ENCODE results near the gene DOK6. TPM values are rescaled to one million over a fixed set of nuclear protein-coding genes. Genes with fewer than 3 reads are reported as not detected.

DOK6 gene
- total RNA-seq, 1 donor from 2014 or later: 7.0 TPM

- Mint-ChIP-seq H3K27me3 (no peaks in the 10 kb centered on the region), H3K4me1 (ENCODE audit: low read depth) (peaks cover 1% of the 10 kb centered on the region), H3K36me3 (ENCODE audit: insufficient read depth) (no peaks in the 10 kb centered on the region), H3K27ac (peak overlapping the region; percentile 1), H3K9me3 (ENCODE audit: low read depth) (no peaks in the 10 kb centered on the region), H3K4me3 (ENCODE audit: low read depth) (no peak overlapping the region)
- TF ChIP-seq CTCF (IDR thresholded peaks at IDR 0.05; ENCODE audit: unreplicated experiment): peak; percentile 23
- no peak for DNase-seq (ENCODE audit: low spot score, unreplicated experiment)
Measured at GRCh38 chr18:69484699-69485396, 84.2 kb downstream of the DOK6 start.

GRCh38 chr18:69487488-69488394 is 87.1 kb downstream of the DOK6 start:
- Mint-ChIP-seq H3K27ac (no peak overlapping the region), H3K4me1 (ENCODE audit: low read depth) (peaks cover 1% of the 10 kb centered on the region), H3K4me3 (ENCODE audit: low read depth) (no peak overlapping the region), H3K36me3 (ENCODE audit: insufficient read depth) (no peaks in the 10 kb centered on the region), H3K9me3 (ENCODE audit: low read depth) (no peaks in the 10 kb centered on the region), H3K27me3 (no peaks in the 10 kb centered on the region)
- TF ChIP-seq CTCF (IDR thresholded peaks at IDR 0.05; ENCODE audit: unreplicated experiment): no peak
- DNase-seq (ENCODE audit: low spot score, unreplicated experiment): no peak

GRCh38 chr18:69490072-69490471 is 89.4 kb downstream of the DOK6 start:
- no peaks in the 10 kb centered on the region for H3K27me3 Mint-ChIP-seq
- no peaks in the 10 kb centered on the region for H3K9me3 Mint-ChIP-seq (ENCODE audit: low read depth)
- no peaks in the 10 kb centered on the region for H3K36me3 Mint-ChIP-seq (ENCODE audit: insufficient read depth)
- TF ChIP-seq CTCF (IDR thresholded peaks at IDR 0.05; ENCODE audit: unreplicated experiment): no peak
- H3K4me1 Mint-ChIP-seq (ENCODE audit: low read depth): no peaks in the 10 kb centered on the region
- no peak for DNase-seq (ENCODE audit: low spot score, unreplicated experiment)
- no peak overlapping the region for H3K27ac Mint-ChIP-seq
- H3K4me3 Mint-ChIP-seq (ENCODE audit: low read depth): no peak overlapping the region

GRCh38 chr18:69490813-69491212 is 90.1 kb downstream of the DOK6 start:
- H3K4me3 Mint-ChIP-seq (ENCODE audit: low read depth): no peak overlapping the region
- no peak for TF ChIP-seq CTCF (IDR thresholded peaks at IDR 0.05; ENCODE audit: unreplicated experiment)
- H3K4me1 Mint-ChIP-seq (ENCODE audit: low read depth): no peaks in the 10 kb centered on the region
- no peak for DNase-seq (ENCODE audit: low spot score, unreplicated experiment)
- no peaks in the 10 kb centered on the region for H3K36me3 Mint-ChIP-seq (ENCODE audit: insufficient read depth)
- H3K27ac Mint-ChIP-seq: no peak overlapping the region
- H3K27me3 Mint-ChIP-seq: no peaks in the 10 kb centered on the region
- no peaks in the 10 kb centered on the region for H3K9me3 Mint-ChIP-seq (ENCODE audit: low read depth)

- no peaks in the 10 kb centered on the region for H3K9me3 Mint-ChIP-seq (ENCODE audit: low read depth)
- H3K27me3 Mint-ChIP-seq: no peaks in the 10 kb centered on the region
- no peaks in the 10 kb centered on the region for H3K4me1 Mint-ChIP-seq (ENCODE audit: low read depth)
- H3K36me3 Mint-ChIP-seq (ENCODE audit: insufficient read depth): peaks cover 1% of the 10 kb centered on the region
- TF ChIP-seq CTCF (IDR thresholded peaks at IDR 0.05; ENCODE audit: unreplicated experiment): no peak
- DNase-seq (ENCODE audit: low spot score, unreplicated experiment): no peak
- no peak overlapping the region for H3K27ac Mint-ChIP-seq
- H3K4me3 Mint-ChIP-seq (ENCODE audit: low read depth): no peak overlapping the region
Measured at GRCh38 chr18:69491576-69491975, 90.9 kb downstream of the DOK6 start.

Measured in progenitor cell of endocrine pancreas (in vitro differentiated cells).